Measurements from ENCODE around the gene NR2F1. TPM values are rescaled to one million over a fixed set of nuclear protein-coding genes. Genes with fewer than 3 reads are reported as not detected.
A peak's percentile ranks its signal among the peaks of the same experiment; 100 is the strongest.

Gene NR2F1
- total RNA-seq, 1 donor from 2014 or later = 42.6 TPM

DNA sequence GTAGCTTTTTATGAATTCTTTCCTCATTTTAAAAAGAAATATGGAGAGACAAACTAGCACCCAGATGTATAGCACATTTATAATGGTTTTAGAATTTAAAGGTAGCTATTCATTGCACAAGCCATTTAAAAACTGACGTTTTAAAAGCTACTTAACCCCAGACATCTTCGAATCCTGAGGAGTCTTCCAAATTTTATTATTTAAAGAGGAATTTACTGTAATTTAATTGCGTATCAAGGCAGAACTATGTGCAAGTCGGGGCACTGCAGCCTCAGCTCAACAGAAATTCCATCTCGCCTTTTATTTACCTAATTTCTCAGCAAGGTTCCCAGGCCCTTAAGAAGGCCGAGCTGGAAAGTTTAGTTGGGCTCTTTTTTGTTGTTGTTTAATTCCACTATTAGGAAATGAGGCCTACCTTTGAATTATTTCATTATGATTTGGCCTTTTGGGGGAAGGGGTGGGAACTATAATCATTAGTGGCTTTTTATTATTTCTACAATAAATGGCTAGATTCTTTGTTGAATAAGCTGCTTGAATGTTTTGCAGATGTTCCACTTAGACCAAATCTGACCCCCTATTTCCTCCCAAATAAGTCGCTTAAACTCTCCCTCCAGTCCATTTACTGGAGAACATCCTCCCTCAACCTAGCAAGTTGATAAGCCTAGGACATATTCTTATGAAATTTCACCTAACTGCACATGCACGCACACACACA, 20.2 kb downstream of the NR2F1 start:
- intact Hi-C loops (cut with DNase I) = loop anchor here (10.0 kb wide), 1 partner anchor 202 kb away; no protein-coding TSS in a partner anchor

DNA sequence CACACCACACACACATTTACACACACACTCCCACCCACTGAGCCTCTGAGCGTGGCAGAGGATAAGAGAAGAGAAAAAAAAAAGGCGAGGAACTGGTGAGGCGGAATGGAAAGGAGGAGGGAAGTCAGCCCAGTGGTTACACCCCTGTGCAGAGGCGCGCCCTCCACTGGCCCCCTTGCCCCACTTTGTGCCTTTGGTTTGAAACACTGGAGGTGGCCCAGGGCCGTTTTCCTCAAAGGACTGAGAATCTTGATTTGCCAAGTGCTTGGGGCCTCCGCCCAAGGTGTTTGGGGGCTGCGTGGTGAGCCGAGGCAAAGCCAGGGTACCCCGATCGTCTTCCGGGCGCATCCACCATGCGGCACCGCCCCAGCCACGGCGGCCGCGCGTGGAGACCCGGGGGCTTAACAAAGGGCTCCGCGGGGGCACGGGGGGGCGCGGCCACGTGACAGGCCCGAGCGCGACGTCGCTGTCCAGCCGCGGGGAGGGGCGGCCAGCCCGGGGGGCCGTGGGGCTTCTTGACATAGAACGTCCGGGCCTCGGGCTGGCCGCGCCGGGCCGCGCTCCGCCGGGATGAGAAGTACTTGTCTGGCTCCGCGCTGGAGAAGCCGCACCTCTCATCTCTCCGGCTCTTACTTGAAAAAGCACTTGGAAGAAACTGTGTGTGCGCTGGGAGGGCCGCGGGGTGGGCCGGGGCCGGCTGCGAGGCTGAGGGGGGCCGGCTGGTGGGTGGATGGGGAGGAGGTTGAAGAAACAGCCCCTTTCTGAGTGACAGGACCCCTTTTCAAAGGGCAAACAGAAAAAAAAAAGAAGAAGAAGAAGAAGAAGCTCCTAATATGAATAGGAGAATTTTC, 21.0 kb downstream of the NR2F1 start:
- Histone ChIP-seq H3K9me3 (no peaks in the 10 kb centered on the region), H3K4me3 (peak overlapping the region; percentile 46), H3K36me3 (no peaks in the 10 kb centered on the region), H3K27me3 (ENCODE audit: low read depth) (peaks cover 90% of the 10 kb centered on the region), H3K4me1 (peaks cover 10% of the 10 kb centered on the region), H3K27ac (peak overlapping the region; percentile 57)
- peak; percentile 24 to 31 for ATAC-seq
- no peak for DNase-seq
- intact Hi-C loops (cut with DNase I) = loop anchor here (10.0 kb wide), 1 partner anchor 201 kb away; no protein-coding TSS in a partner anchor
- TF ChIP-seq, protein P1, sequence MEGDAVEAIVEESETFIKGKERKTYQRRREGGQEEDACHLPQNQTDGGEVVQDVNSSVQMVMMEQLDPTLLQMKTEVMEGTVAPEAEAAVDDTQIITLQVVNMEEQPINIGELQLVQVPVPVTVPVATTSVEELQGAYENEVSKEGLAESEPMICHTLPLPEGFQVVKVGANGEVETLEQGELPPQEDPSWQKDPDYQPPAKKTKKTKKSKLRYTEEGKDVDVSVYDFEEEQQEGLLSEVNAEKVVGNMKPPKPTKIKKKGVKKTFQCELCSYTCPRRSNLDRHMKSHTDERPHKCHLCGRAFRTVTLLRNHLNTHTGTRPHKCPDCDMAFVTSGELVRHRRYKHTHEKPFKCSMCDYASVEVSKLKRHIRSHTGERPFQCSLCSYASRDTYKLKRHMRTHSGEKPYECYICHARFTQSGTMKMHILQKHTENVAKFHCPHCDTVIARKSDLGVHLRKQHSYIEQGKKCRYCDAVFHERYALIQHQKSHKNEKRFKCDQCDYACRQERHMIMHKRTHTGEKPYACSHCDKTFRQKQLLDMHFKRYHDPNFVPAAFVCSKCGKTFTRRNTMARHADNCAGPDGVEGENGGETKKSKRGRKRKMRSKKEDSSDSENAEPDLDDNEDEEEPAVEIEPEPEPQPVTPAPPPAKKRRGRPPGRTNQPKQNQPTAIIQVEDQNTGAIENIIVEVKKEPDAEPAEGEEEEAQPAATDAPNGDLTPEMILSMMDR (IDR thresholded peaks at IDR 0.05) = no peak

More for the DNA sequence above, 20.2 kb downstream of the NR2F1 start:
- TF ChIP-seq, protein P1 (IDR thresholded peaks at IDR 0.05) = no peak
- Histone ChIP-seq H3K27ac (peak overlapping the region; percentile 64), H3K4me3 (no peak overlapping the region), H3K36me3 (no peaks in the 10 kb centered on the region), H3K27me3 (ENCODE audit: low read depth) (peaks cover 91% of the 10 kb centered on the region), H3K4me1 (peaks cover 10% of the 10 kb centered on the region), H3K9me3 (no peaks in the 10 kb centered on the region)
- no peak for DNase-seq
- no peak for ATAC-seq

DNA sequence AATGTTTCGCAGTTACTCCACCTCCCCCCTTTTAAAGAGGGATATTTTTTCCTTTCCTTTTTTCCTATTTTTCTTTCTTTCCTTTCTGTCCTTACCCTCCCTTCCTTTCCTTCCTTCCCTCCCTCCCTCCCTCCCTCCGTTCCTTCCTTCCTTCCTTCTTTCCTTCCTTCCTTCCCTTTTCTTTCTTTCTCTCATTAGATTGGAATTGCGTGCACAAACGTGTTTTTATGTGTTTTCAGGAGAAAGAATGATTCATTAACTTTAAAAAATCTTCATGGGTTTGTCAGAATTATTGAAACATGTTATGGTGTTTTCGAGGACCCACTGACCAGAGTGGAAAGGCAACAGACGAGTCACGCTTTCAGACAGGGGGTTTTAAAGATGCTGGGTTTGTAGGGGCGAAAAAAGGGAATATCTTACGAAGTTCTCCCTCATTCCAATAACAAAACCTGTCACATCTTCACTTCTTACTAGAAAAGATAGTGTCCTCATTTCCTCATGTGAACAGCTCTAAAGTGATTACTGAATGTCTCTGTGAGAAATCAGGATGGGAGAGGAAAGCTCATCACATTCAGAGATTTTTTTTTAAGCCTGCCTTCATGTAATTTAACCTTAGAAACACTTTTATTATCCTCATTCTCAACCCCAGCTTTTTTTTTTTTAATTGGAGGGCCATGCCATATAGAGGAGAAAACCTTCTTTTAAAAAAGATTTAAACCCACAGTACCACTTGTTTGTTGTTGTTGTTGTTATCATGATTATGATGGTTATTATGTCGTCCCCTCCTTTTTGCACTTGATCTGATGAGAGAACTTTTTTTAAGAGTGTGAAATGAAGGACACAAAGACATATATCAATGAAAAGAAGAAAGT, 21.9 kb downstream of the NR2F1 start:
- H3K9me3 ChIP-seq = no peaks in the 10 kb centered on the region
- DNase-seq = no peak
- H3K4me3 ChIP-seq = peak overlapping the region; percentile 46
- ATAC-seq = no peak
- peaks cover 90% of the 10 kb centered on the region for H3K27me3 ChIP-seq (ENCODE audit: low read depth)
- H3K27ac ChIP-seq = peak overlapping the region; percentile 57
- TF ChIP-seq, protein P1 (IDR thresholded peaks at IDR 0.05) = no peak
- peaks cover 10% of the 10 kb centered on the region for H3K4me1 ChIP-seq
- H3K36me3 ChIP-seq = no peaks in the 10 kb centered on the region
- intact Hi-C loops (cut with DNase I) = loop anchor here (10.0 kb wide), 1 partner anchor 200 kb away; no protein-coding TSS in a partner anchor

DNA sequence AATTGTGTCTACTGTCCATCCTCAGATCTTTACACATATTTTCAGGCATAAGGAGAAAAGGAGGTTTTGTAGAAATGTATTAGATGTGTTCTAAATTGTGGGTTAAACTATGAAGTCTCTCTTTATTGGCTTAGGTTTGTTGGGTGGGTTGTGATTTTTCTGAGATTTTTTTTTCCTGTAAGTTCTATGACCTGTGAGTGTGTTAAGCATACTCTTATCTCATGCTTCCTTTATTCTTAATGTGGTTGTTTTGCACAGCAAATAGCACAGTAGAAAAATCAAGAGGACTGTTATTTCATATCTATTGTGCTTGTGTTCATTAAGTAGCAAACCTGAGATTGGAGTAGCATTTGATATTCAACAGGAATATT, 23.3 kb downstream of the NR2F1 start:
- no peak for ATAC-seq
- H3K4me1 ChIP-seq = peaks cover 10% of the 10 kb centered on the region
- no peak overlapping the region for H3K4me3 ChIP-seq
- peaks cover 90% of the 10 kb centered on the region for H3K27me3 ChIP-seq (ENCODE audit: low read depth)
- intact Hi-C loops (cut with DNase I) = loop anchor here (10.0 kb wide), 1 partner anchor 198 kb away; no protein-coding TSS in a partner anchor
- TF ChIP-seq, protein P1 (IDR thresholded peaks at IDR 0.05) = no peak
- no peaks in the 10 kb centered on the region for H3K36me3 ChIP-seq
- H3K27ac ChIP-seq = no peak overlapping the region
- H3K9me3 ChIP-seq = no peaks in the 10 kb centered on the region
- no peak for DNase-seq
